T-helper 2 cell treated with Interferon-gamma antibody and Interleukin-4, amounts not matched to agents 100 ng/mL and 5 ng/mL, for 36 hours (primary cell): ENCODE data around the gene TMSB4Y. TPM values are rescaled to one million over a fixed set of nuclear protein-coding genes. Genes with fewer than 3 reads are reported as not detected.

Source experiments
- intact Hi-C: fragments of 100-400 bp; cut with micrococcal nuclease; formaldehyde crosslinking; loops from one replicate; pipeline ENCODE4 v1.15.1; 2023
- total RNA-seq: library from RNA; stranded (reverse); gene quantifications from 2 replicates; pipeline ENCODE4 v1.2.3, GENCODE V29; 2022

TMSB4Y gene
- 1.4 and 1.8 TPM in 2 replicates for total RNA-seq

DNA sequence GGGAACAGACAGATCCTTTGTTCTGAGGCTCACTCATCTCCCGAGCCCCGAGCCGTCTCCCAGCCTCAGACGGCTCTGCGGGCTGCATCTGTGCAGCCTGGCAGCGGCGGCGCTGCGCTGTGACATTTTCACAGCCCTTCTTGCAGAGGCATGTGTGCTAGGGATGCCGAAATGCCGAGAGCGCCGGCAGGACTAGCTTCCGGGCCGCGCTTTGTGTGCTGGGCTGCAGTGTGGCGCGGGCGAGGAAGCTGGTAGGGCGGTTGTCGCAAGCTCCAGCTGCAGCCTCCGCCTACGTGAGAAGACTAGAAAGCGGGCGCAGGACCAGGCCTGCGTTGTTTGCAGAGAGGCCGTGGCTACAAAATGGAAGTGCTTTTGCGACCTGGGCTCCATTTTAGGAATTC is at the start of gene TMSB4Y:
Gene TMSB4Y, plus strand, starts transcription at position 332 of the 401 bp plus-strand sequence.
- intact Hi-C loops, result loop anchor here (1.0 to 10.0 kb wide), 5 partner anchors 48 to 1039 kb away; no protein-coding TSS in a partner anchor

DNA sequence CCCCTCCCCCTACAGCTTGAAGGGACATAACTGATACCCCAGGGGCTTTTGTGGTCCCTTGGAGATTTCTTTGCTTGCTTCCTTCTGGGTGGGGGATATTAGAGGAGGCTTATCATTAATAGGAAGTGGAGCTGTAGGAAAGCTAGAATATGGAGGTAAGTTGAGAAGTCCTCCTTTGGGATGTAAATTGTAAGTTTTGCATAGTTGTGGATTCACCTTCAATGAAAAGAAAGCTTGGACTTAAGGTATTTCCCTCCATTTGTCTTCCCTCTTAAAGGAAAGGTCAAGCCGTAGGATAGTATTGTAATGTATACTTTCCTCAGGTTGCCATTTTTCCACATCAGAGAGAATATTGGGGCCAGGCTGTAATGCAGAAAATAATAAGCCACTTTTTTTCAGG is 39.5 kb upstream of the TMSB4Y start:
- intact Hi-C loops, result no loop called here

DNA sequence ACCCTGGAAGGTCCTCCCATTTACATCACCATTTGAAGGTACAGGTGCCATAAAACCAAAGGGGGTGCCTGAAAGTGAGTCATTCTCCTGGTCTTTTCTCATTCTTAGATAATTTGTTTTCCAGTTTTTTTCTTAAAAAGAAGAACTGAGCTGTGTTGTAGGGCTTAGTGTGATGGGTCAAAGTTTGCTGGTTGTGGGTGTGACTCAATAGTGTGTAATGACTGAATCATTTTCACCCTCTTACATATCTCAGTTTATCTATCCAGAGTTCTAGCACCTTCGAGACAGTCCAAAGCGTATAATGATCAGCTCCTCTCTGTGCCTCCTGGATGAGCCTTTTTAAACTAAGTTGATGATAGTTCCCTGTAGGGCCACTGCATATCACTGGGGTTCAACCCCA is 32.6 kb upstream of the TMSB4Y start:
- intact Hi-C loops, result no loop called here

DNA sequence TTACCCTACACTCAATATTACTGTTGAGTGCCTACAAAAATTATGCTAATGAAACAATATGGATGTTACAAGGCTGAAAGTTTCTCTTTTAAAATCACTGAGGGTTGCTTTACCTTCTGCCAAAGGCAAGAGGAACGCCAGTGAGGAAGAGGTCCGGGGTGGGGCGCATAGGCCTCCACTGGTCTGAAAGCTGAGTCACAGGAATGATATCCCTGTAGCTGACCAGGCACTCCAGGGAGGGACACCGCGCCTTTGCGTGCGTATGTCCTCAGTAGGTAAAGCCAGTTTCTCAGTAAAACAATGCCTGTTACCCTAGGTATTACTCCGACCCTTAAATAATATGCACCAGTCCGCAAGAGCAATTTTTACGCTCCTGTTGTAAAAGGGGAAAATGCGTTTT is 1.4 kb upstream of the TMSB4Y start:
- intact Hi-C loops, result loop anchor here (10.0 kb wide), 1 partner anchor 1037 kb away; no protein-coding TSS in a partner anchor

DNA sequence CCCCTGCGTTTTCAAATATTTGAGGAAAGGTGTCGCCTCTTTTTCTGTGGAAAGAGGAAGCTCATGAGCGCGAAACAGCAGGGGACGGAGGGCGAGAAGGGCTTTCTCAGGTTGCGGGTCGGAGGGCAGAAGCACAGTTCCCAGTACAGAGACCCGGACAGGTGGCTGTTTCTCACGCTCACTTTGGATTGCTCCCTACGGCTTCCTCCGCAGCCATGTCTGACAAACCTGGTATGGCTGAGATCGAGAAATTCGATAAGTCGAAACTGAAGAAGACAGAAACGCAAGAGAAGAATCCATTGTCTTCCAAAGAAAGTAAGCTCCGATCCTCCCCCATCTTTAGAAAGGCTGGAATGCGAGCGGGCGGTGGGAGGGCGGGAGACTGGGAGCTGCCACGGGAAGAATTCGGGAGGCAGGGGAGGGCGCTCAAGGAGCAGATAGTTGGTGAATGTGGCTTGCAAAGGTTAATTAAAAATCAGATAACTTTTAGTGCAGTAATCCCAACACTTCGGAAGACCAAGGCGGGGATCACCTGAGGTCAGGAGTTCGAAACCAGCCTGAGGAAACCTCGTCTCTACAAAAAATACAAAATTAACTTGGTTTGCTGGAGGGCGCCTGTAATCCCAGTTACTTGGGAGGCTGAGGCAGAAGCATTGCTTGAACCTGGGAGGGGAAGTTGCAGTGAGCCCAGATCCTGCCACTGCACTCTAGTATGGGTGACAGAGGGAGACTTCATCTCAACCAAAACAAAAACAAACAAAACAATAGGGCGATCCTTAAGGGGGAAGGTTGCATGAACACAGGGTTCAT is 627 bp downstream of the TMSB4Y start:
- intact Hi-C loops, result loop anchor here (10.0 kb wide), 1 partner anchor 1040 kb away; no protein-coding TSS in a partner anchor

DNA sequence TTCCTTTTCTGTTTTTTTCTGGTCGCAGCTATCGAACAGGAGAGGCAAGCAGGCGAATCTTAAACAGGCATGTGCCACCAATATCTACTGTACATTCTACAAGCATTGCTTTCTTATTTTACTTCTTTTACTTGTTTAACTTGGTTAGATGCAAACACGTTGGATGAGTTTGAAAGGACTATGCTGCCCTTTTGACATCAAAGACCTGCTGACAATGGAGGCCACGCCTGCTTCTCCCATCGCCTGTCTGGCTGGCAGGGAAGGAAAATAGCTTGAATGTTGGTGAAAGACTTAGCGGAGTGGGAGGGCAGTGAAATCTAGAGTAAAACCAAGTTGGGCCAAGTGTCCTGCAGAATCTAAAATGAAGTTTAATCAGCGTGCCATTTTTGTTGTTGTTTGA is 1.5 kb downstream of the TMSB4Y start:
- intact Hi-C loops, result loop anchor here (10.0 kb wide), 1 partner anchor 1040 kb away; no protein-coding TSS in a partner anchor

DNA sequence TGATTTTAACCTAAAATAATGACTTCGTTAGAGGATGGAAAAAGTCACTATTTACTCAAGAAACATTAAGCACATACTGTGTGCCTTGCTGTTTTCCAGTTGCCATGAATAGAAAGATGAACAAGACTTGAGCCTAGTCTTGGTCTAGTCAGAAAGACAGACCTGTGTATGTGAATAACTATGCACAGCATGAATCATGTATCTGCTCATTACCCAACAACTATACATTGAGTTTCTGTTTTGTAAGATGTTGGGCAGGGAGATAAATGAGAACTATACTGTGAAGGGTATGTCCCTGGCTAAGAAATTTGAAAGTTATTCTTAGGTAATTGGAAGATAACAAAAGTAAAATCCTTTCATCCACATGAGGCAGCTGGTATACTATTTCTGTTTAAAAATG is 4.3 kb downstream of the TMSB4Y start:
- intact Hi-C loops, result loop anchor here (10.0 kb wide), 1 partner anchor 1043 kb away; no protein-coding TSS in a partner anchor

DNA sequence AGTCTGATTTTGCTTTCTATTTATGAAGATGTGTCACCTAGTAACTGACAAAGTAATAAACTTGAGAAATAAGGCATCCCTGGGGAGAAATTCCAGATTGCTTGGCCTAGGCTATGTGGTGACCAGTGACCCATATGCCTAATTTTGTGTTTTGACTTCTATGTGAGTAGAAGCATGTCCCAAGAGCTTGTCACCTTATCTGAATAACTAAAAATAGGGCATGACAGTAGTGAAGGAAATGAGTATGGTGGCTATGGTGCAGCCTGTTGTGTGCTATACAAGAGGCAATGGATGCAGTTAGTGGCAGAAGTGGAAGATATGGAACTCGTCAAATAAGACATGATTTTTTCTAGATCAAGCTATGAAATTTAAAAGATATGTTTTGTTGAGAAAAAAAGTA is 15.3 kb downstream of the TMSB4Y start:
- intact Hi-C loops, result no loop called here

DNA sequence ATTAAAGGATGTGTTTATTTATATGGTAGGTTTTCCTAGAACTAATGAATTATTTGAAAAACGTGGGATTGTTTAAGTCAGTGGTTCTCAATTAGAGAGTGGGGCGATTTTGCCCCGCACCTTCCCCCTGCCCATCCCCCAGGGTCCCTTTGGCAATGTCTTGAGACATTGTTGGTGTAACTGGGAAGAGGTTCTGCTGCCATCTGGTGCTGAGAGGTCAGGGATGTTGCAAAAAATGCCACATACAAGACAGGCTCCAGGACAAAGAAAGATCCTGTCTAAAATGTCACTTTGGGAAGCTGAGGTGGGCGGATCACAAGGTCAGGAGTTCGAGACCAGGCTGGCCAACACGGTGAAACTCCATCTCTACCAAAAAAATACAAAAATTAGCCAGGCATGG is 25.8 kb downstream of the TMSB4Y start:
- intact Hi-C loops, result no loop called here

DNA sequence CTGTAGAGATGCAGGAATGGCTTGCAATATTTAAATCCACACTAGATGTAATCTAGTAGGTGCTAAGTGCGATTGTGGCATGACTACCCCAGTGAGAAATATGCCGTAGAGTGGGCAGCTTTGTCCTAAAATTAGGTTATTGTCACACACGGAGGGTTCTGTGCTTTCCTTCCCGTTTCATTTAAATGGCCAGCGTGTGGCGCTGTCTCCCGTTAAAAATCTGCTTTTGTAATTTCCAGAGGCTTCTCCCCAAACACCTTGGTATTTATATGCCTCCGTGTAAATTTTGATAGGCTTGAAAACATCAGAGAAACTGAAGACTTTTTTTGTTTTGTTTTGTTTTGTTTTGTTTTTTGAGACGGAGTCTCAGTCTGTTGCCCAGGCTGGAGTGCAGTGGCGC is 34.9 kb downstream of the TMSB4Y start:
- intact Hi-C loops, result loop anchor here (1.0 kb wide), 1 partner anchor 114 kb away; no protein-coding TSS in a partner anchor

DNA sequence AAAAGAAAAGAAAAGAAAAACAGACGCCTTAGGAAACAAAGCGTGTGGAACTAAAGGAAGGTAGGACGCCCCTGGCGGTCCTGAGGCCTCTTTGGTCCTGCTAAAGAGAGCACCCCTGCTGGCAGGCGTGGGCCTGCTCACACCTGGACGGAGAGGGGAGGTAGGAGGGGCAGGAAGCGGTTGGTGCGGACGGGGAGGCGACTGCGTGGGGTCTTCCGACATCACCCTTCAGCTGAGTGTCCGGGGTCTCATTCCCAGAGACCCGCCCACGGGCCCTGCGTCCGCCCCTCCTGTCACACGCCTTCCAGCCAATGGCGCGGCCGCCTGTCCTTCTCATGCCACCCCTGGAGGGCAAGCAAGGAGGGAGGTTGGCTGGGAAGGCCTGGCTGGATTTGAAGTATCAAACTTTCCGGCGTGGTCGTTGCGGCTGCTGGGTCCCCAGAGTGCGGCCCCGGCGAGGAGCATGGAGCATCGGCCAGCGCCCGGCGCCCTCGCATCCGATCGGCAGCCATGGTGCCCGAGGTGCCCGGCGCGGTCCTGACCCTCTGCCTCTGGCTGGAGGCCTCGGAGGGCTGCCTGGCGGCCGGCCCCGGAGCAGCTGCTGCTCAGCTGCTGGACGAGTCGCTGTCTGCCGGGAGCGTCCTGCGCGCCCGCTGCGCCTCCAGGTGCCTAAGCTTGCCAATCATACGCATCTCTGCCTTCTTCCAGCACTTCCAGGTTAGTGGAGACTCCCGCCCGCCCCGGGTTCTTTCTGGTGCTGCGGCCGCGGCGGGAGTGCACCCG is 47.8 kb downstream of the TMSB4Y start:
- intact Hi-C loops, result loop anchor here (1.0 to 10.0 kb wide), 2 partner anchors 48 to 83 kb away; partner anchors contain the start of gene TMSB4Y

DNA sequence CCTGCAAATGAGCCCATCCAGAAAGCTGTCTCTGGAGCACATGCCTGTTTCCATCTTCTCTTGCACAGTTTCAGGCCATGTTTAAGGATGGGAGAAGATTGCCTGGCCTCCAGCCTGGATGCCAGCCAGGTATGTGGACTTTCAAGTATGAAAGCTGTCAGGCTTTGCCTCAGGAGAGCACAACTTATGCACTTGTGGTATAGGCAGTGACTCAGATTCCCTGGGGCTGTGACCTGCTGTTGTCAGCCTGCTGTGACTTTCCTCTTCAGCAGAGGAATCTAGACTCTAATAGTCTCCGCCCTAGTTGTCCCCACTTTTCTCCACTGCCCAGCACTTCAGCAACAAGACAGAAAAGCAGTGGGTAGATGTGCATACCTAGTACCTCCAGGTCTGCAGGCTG is 51.0 kb downstream of the TMSB4Y start:
- intact Hi-C loops, result loop anchor here (10.0 kb wide), 1 partner anchor 80 kb away; no protein-coding TSS in a partner anchor

Other genes with a start within 250 kb of the TMSB4Y start
- 28.1 and 28.5 TPM in 2 replicates for gene UTY, start 223.9 kb upstream of the TMSB4Y start, total RNA-seq